HEK293T (cell line): ENCODE results near the gene IL1RL2.

Source experiments
- CTCF ChIA-PET: fragments of 350-600 bp; formaldehyde crosslinking; extraction: SDS; loops from one replicate; lab custom pipeline; 2021; ENCODE audit warnings: antibody characterized with exemption, inconsistent platforms; lab: Yijun Ruan, JAX
- POLR2A ChIA-PET: fragments of 350-600 bp; formaldehyde crosslinking; extraction: SDS; loops from one replicate; lab custom pipeline; 2020; ENCODE audit warnings: antibody characterized with exemption, inconsistent platforms; lab: Yijun Ruan, JAX
- DNase-seq: peaks from one replicate; pipeline ENCODE4 v3.0.0; 2012; ENCODE audit warnings: mixed read lengths; ENCODE audit errors: extremely low spot score
- ARNT ChIP-seq: fragments of 450-650 bp; IDR thresholded peaks from 2 replicates; pipeline ENCODE4 v1.6.1; 2017; ENCODE audit warnings: mild to moderate bottlenecking
- BHLHE40 ChIP-seq: fragments of 450-650 bp; IDR thresholded peaks from 2 replicates; pipeline ENCODE4 v1.6.1; 2016; ENCODE audit warnings: mild to moderate bottlenecking, moderate library complexity, borderline replicate concordance
- CTBP1 ChIP-seq: fragments of 450-650 bp; IDR thresholded peaks from 2 replicates; pipeline ENCODE4 v1.6.1; 2016; ENCODE audit warnings: borderline replicate concordance
- ELF4 ChIP-seq: fragments of 450-650 bp; IDR thresholded peaks from 2 replicates; pipeline ENCODE4 v1.6.1; 2017; ENCODE audit warnings: antibody characterized with exemption
- FOXA1 ChIP-seq: fragments of 450-650 bp; IDR thresholded peaks from 2 replicates; pipeline ENCODE4 v1.6.1; 2016; ENCODE audit warnings: mild to moderate bottlenecking
- FOXK2 ChIP-seq: fragments of 450-650 bp; IDR thresholded peaks from 2 replicates; pipeline ENCODE4 v1.6.1; 2016; ENCODE audit warnings: mild to moderate bottlenecking
- FOXM1 ChIP-seq: fragments of 450-650 bp; IDR thresholded peaks from 2 replicates; pipeline ENCODE4 v1.6.1; 2017; ENCODE audit warnings: mild to moderate bottlenecking, borderline replicate concordance
- HDGF ChIP-seq: fragments of 450-650 bp; IDR thresholded peaks from 2 replicates; pipeline ENCODE4 v1.6.1; 2017; ENCODE audit warnings: antibody characterized with exemption, borderline replicate concordance
- L3MBTL2 ChIP-seq: fragments of 450-650 bp; conservative IDR thresholded peaks from 2 replicates; pipeline ENCODE4 v1.6.1; 2016; ENCODE audit warnings: mild to moderate bottlenecking
- LEF1 ChIP-seq: fragments of 450-650 bp; IDR thresholded peaks from 2 replicates; pipeline ENCODE4 v1.6.1; 2017; ENCODE audit warnings: mild to moderate bottlenecking, borderline replicate concordance
- NFRKB ChIP-seq: fragments of 450-650 bp; IDR thresholded peaks from 2 replicates; pipeline ENCODE4 v1.6.1; 2016; ENCODE audit warnings: mild to moderate bottlenecking, moderate library complexity
- PKNOX1 ChIP-seq: fragments of 450-650 bp; IDR thresholded peaks from 2 replicates; pipeline ENCODE4 v1.6.1; 2016
- SP1 ChIP-seq: fragments of 450-650 bp; IDR thresholded peaks from 2 replicates; pipeline ENCODE4 v1.6.1; 2017
- SUZ12 ChIP-seq: fragments of 450-650 bp; IDR thresholded peaks from 2 replicates; pipeline ENCODE4 v1.6.1; 2016; ENCODE audit warnings: mild to moderate bottlenecking
- TARDBP ChIP-seq: fragments of 450-650 bp; IDR thresholded peaks from 2 replicates; pipeline ENCODE4 v1.6.1; 2016
- ZNF384 ChIP-seq: fragments of 450-650 bp; IDR thresholded peaks from 2 replicates; pipeline ENCODE4 v1.6.1; 2016

IL1RL2 gene

GRCh38 chr2:102206666-102207341 lies 20.0 kb downstream of the IL1RL2 start:
- no peak for DNase-seq
- TF ChIP-seq SUZ12, result no peak
- TF ChIP-seq PKNOX1, result no peak
- TF ChIP-seq NFRKB, result no peak
- TF ChIP-seq ELF4, result no peak
- no peak for TF ChIP-seq CTBP1
- no peak for TF ChIP-seq BHLHE40
- no peak for TF ChIP-seq L3MBTL2
- no peak for TF ChIP-seq ZNF384
- TF ChIP-seq FOXK2, result no peak
- TF ChIP-seq FOXM1, result no peak
- no peak for TF ChIP-seq SP1
- TF ChIP-seq ARNT, result no peak
- TF ChIP-seq LEF1, result no peak
- no peak for TF ChIP-seq TARDBP
- TF ChIP-seq HDGF, result no peak
- TF ChIP-seq FOXA1, result no peak
- ChIA-PET CTCF (no interaction called here), POLR2A (no interaction called here)

DNA sequence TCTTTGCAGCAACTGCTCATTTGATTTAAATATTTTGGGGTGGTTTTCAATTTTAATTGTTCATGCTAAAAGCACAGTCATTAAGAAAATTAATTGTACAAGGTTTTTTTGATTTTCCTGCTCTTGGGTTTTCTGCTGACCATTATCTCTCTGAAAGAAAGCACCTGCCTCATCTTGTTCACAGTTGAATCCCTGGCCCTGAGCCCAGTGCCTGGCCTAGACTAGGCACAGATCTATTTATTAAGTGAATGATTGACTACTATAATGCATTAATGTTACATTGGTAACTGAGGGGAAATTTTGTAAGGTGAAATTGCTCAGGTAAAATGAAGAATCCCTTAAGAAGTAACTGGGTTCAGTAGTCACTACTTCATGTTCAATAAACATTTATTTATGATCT lies 22.0 kb downstream of the IL1RL2 start:
- DNase-seq, result no peak
- TF ChIP-seq ELF4 (no peak), ARNT (no peak)
- ChIA-PET POLR2A (no interaction called here), CTCF (no interaction called here)

DNA sequence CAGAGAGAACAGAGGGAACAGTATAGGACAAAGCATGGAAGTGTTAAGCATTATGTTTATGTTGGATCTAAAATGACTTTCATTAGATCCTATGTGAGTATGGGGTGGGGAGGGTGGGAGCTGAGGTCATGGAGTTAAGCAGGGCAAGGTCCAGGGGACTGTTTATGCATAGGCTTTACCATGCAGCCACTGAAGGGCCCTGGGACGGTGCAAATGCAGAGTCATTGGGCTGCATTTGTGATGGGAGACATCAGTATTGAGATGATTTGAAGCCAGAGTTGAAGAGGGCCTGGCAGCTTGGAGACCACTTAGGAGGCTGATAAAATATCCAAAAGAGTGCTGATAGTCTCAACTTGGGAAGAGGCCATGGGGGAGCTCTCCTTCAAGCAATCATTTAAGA lies 22.7 kb downstream of the IL1RL2 start:
- ChIA-PET POLR2A (no interaction called here), CTCF (interaction anchor here (0.6 kb wide), 1 partner anchor 563 kb away, joined by 4 read pairs; no protein-coding TSS in a partner anchor)
- TF ChIP-seq FOXK2, result no peak
- TF ChIP-seq LEF1, result no peak
- TF ChIP-seq ZNF384, result no peak
- no peak for TF ChIP-seq FOXA1
- no peak for TF ChIP-seq NFRKB
- no peak for TF ChIP-seq CTBP1
- TF ChIP-seq SP1, result no peak
- no peak for TF ChIP-seq PKNOX1
- no peak for TF ChIP-seq SUZ12
- TF ChIP-seq ARNT, result no peak
- no peak for TF ChIP-seq TARDBP
- no peak for TF ChIP-seq BHLHE40
- no peak for TF ChIP-seq L3MBTL2
- no peak for TF ChIP-seq FOXM1
- no peak for TF ChIP-seq HDGF
- TF ChIP-seq ELF4, result no peak
- DNase-seq, result no peak

DNA sequence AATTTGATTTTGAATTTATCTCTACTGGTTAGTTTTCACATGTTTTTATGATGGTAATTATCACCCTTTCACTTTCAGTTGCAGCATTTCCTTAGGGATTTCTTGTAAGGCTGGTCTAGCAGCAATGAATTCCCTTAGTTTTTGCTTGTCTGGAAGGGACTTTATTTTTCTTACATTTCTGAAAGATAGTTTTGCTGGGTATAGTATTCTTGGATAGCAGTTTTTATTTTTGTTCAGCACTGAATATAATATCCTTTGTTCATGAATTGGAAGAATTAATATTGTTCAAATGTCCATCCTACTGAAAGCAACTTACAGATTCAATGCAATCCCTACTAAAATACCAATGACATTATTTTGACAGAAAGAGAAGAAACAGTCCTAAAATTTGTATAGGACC lies 30.2 kb downstream of the IL1RL2 start:
- DNase-seq, result no peak
- TF ChIP-seq FOXK2 (no peak), PKNOX1 (no peak), L3MBTL2 (no peak), BHLHE40 (no peak), FOXM1 (no peak), HDGF (no peak), NFRKB (no peak), SUZ12 (no peak), ARNT (no peak), TARDBP (no peak), FOXA1 (no peak), SP1 (no peak), LEF1 (no peak), ZNF384 (no peak), ELF4 (no peak)
- ChIA-PET POLR2A (no interaction called here), CTCF (no interaction called here)

DNA sequence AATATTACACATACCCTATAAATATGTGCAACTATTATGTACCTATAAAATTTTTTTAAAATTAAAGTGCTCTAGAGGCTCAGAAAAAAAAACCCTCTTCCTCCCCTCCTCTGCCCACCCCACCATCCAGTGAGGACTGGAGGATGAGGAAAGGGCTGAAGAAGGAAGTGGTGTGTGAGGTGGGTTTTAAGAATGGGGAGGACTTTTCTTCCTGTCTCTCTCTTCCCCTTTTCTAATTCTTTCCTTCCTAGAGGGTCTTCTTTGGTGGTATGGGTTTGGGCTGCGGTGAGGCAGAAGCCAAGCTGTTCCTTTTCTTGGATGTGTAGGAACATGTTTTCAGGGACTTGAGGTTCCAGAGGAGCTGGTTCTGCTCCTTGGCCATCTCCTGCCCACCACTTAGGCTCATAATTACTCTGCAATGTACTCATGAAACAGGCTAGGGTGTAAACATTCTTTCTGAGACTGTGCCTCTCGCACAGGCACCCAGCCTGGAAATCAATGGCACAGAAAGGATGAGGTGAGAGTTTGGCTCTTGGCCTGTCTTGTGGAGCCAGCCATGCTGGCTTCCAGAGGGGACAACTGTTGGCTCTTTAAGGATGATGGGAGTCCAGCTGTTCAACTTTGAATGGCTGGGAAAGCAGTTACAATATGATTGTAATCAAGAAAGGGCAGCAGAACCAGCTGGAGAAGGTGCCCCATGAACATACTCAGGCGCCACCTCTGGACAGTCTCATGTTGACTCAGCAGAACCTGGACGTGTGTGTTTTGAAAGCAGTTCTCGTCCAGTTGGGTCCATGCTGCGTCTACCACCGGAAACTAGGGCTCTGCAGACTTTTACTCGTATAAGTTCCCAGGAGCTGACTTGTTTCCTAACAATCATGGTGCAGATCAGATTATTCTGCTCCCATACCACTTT lies 38.3 kb downstream of the IL1RL2 start:
- POLR2A ChIA-PET, result no interaction called here
- DNase-seq, result no peak
- TF ChIP-seq LEF1 (no peak), NFRKB (no peak), BHLHE40 (no peak), TARDBP (no peak), FOXK2 (no peak), HDGF (no peak), FOXM1 (no peak), SP1 (no peak), ELF4 (no peak), ARNT (no peak), FOXA1 (no peak), CTBP1 (no peak), ZNF384 (no peak), L3MBTL2 (no peak), PKNOX1 (no peak)
- CTCF ChIA-PET, result interaction anchor here (0.6 to 0.8 kb wide), 2 partner anchors 10 to 484 kb away, joined by 3 read pairs; no protein-coding TSS in a partner anchor
